Fibroblast of the aortic adventitia (primary cell): Measurements from ENCODE around the gene ENG. TPM values are rescaled to one million over a fixed set of nuclear protein-coding genes. Genes with fewer than 3 reads are reported as not detected.

Experiments used
- DNase-seq: peaks from one replicate; pipeline ENCODE4 v3.0.0-alpha.2; 2010; ENCODE audit warnings: low read depth
- H3K4me3 ChIP-seq: 2 replicates; pipeline ENCODE4 v1.5.1; 2011; ENCODE audit warnings: low read depth, mild to moderate bottlenecking, control low read depth, low read length, moderate library complexity
- CTCF ChIP-seq: IDR thresholded peaks from 2 replicates; pipeline ENCODE4 v1.5.1; 2011; ENCODE audit warnings: mild to moderate bottlenecking, low read length, control low read depth, inconsistent platforms; ENCODE audit not compliant: insufficient read depth
- total RNA-seq: library from RNA; depleted of rRNA; stranded (reverse); fragments of >200 nt; gene quantifications from 2 replicates; pipeline ENCODE4 v1.2.3, GENCODE V29; 2012; ENCODE audit warnings: low replicate concordance

Gene ENG
- total RNA-seq, 1 donor, result 62.0 TPM

GRCh38 chr9:127878652-127879390 lies 24.4 kb upstream of the ENG start:
- no peak overlapping the region for H3K4me3 ChIP-seq
- DNase-seq, result no peak
- TF ChIP-seq CTCF, result no peak

DNA sequence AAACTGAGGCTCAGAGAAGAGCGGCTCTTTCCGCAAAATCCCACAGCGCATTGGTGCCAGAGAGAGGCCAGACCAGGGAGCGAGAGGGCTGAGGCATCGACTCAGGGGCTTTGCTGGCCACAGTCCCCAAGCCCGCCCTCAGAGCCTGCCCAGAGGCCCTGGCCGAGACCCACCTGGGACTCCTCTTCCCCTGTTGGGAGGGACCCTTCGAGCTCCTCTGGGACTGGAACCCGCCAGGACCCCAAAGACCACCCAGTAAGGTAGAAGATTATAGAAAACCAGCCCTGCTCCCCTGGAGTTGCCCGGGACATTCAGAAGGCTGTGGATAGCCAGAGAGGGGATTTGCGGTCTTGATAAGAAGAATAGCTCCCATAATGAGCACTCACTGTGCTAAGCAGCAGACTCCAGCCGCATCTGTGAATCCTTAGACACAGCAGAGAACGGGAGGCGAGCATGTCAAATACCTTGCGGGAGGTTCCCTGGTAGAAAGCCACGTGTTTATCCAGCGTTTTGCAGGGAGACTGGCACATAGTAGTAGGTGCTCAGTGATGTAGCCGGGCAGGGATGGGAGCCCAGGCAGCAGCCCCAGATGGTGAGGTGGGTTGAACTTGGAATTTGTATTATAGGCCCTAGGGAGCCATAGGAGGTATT lies 23.7 kb upstream of the ENG start:
- H3K4me3 ChIP-seq, result peak overlapping the region; percentile 74
- no peak for TF ChIP-seq CTCF
- no peak for DNase-seq

GRCh38 chr9:127877566-127877998 lies 23.1 kb upstream of the ENG start, which contains the start of gene AK1:
AK1 (minus strand) TSS chr9:127877675; CDS start chr9:127874617, 3,058 bp downstream.
- peak within 1 kb of the TSS; percentile 74 for H3K4me3 ChIP-seq
- DNase-seq, result peak; percentile 53
- TF ChIP-seq CTCF, result no peak

DNA sequence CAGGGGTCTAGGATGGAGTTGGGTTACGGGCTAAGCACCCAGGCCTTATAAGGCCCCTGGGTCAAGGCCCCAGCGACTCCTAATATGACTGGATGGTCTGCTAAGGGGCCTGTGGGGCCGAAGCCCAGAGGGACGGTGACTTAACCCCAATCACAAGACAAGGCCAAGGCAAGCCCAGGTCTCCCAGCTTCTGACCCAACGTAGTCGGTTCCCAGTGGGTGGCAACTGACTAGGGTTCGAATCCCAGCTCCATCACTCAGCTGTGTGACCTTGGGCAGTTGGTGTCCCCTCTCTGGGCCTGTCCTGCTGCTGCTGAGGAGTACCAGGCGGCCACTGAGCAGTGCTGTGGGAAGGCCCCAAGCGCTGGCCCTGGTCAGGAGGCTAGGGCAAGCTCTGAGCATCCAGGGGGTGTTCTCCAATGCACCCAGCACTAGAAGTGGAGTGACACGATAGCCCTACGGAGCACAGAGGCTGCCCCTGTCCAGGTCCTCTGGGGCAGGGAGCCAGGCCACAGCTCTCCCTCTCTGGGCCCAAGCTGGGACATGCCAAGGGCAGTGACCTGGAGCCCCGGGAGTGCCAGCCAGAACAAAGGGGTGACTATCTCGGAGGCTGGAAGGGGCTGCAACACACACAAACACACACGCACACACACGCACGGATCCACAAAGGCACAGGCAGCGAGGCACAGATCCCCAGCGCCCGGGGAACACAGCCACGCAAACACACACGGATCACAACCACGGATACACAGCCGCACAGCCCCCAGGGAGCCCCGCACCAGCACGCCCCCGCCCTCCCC lies 22.5 kb upstream of the ENG start:
- peak overlapping the region; percentile 74 for H3K4me3 ChIP-seq
- no peak for TF ChIP-seq CTCF
- no peak for DNase-seq

GRCh38 chr9:127876026-127876763 lies 21.7 kb upstream of the ENG start:
- no peak for TF ChIP-seq CTCF
- no peak for DNase-seq
- peak overlapping the region; percentile 74 for H3K4me3 ChIP-seq

- H3K4me3 ChIP-seq, result peak overlapping the region; percentile 55
- peak; percentile 63 for DNase-seq
- no peak for TF ChIP-seq CTCF
Observed at GRCh38 chr9:127875306-127875966, 21.0 kb upstream of the ENG start.
